22Rv1 (cell line): ENCODE measurements around the gene CASP2.

Experiments
- H3K27ac ChIP-seq: fragments of 450-650 bp; 2 replicates; pipeline ENCODE4 v1.5.1; 2017
- CTCF ChIP-seq: fragments of 450-650 bp; IDR thresholded peaks from 2 replicates; pipeline ENCODE4 v1.5.1; 2017; ENCODE audit warnings: mild to moderate bottlenecking
- ZFX ChIP-seq: fragments of 450-650 bp; IDR thresholded peaks from 2 replicates; pipeline ENCODE4 v1.6.1; 2017; ENCODE audit warnings: antibody characterized with exemption, borderline replicate concordance

Gene CASP2

GRCh38 chr7:143304938-143305337 is 16.8 kb downstream of the CASP2 start:
- H3K27ac ChIP-seq, result no peak overlapping the region
- TF ChIP-seq CTCF, result no peak
- no peak for TF ChIP-seq ZFX

GRCh38 chr7:143305423-143306070 is 17.4 kb downstream of the CASP2 start:
- H3K27ac ChIP-seq, result no peak overlapping the region
- TF ChIP-seq ZFX, result no peak
- peak; percentile 99 for TF ChIP-seq CTCF

GRCh38 chr7:143308632-143309031 is 20.5 kb downstream of the CASP2 start:
- no peak overlapping the region for H3K27ac ChIP-seq
- TF ChIP-seq CTCF (no peak), ZFX (no peak)

GRCh38 chr7:143314127-143314526 is 26.0 kb downstream of the CASP2 start:
- no peak overlapping the region for H3K27ac ChIP-seq
- no peak for TF ChIP-seq ZFX
- TF ChIP-seq CTCF, result no peak

GRCh38 chr7:143315776-143316175 is 27.6 kb downstream of the CASP2 start, which contains the start of gene CLCN1:
CLCN1 (plus strand) TSS chr7:143316111; CDS start chr7:143316213, 102 bp downstream.
- TF ChIP-seq ZFX (no peak), CTCF (no peak)
- no peak within 1 kb of the TSS for H3K27ac ChIP-seq

GRCh38 chr7:143316492-143316891 is 28.3 kb downstream of the CASP2 start:
- no peak overlapping the region for H3K27ac ChIP-seq
- no peak for TF ChIP-seq CTCF
- no peak for TF ChIP-seq ZFX

GRCh38 chr7:143318661-143319060 is 30.5 kb downstream of the CASP2 start:
- H3K27ac ChIP-seq, result no peak overlapping the region
- no peak for TF ChIP-seq ZFX
- TF ChIP-seq CTCF, result no peak
